SK-N-SH (cell line): ENCODE results near the gene IRAK4. TPM values are rescaled to one million over a fixed set of nuclear protein-coding genes. Genes with fewer than 3 reads are reported as not detected.

Experiments
- CTCF ChIA-PET: fragments of 300-600, 350-600 bp; formaldehyde crosslinking; extraction: SDS; loops from one replicate; lab custom pipeline; 2021; lab: Yijun Ruan, JAX
- POLR2A ChIA-PET: fragments of 350-600 bp; sonication (Branson Sonifier 250); formaldehyde crosslinking; extraction: SDS; loops from one replicate; lab custom pipeline; 2020; ENCODE audit warnings: antibody characterized with exemption, inconsistent platforms; lab: Yijun Ruan, JAX
- DNase-seq: peaks from one replicate; pipeline ENCODE4 v3.0.0; 2012
- H2AFZ ChIP-seq: fragments of 200-600 bp; sonication (generic); 2 replicates; pipeline ENCODE4 v1.8.1; 2016; ENCODE audit warnings: antibody characterized with exemption, mild to moderate bottlenecking, low read depth
- H3F3A ChIP-seq: fragments of 200-600 bp; sonication (generic); replicated peaks from 2 replicates; pipeline ENCODE3; 2016; ENCODE audit warnings: antibody characterized with exemption, mild to moderate bottlenecking; ENCODE audit not compliant: insufficient read depth
- H3K27ac ChIP-seq, 2 experiments: fragments of 200-500 bp in 1 of 2; fragments of 200-600 bp in 1 of 2; sonication (Bioruptor generic) in 1 of 2; sonication (generic), shearing (Covaris generic) in 1 of 2; 2 replicates each; pipeline versions ENCODE4 v1.5.1 to v1.6.1; 2014 to 2016; ENCODE audit warnings: low read depth in 2 of 2, inconsistent platforms in 1 of 2, low read length in 1 of 2, mild to moderate bottlenecking in 1 of 2, mixed read lengths in 1 of 2
- H3K27me3 ChIP-seq: fragments of 200-600 bp; sonication (generic), shearing (Covaris generic); 2 replicates; pipeline ENCODE4 v1.6.1; 2016; ENCODE audit warnings: mixed run types; ENCODE audit not compliant: insufficient read depth
- H3K36me3 ChIP-seq, 2 experiments: fragments of 200-500 bp in 1 of 2; fragments of 200-600 bp in 1 of 2; sonication (Bioruptor generic) in 1 of 2; sonication (generic) in 1 of 2; replicated peaks in 1 of 2; 2 replicates each; pipeline versions ENCODE3 to v1.5.1; 2014 to 2016; ENCODE audit warnings: low read length in 1 of 2, mild to moderate bottlenecking in 1 of 2; ENCODE audit not compliant: insufficient read depth in 2 of 2, control insufficient read depth in 1 of 2
- H3K4me1 ChIP-seq, 2 experiments: fragments of 200-500 bp in 1 of 2; fragments of 200-600 bp in 1 of 2; sonication (Bioruptor generic) in 1 of 2; sonication (generic), shearing (Covaris generic) in 1 of 2; 2 replicates each; pipeline versions ENCODE4 v1.5.1 to v1.6.1; 2014 to 2016; ENCODE audit warnings: low read depth in 1 of 2, low read length in 1 of 2, mixed run types in 1 of 2; ENCODE audit not compliant: insufficient read depth in 2 of 2, control insufficient read depth in 1 of 2
- H3K4me2 ChIP-seq: fragments of 200-600 bp; sonication (generic), shearing (Covaris generic); 2 replicates; pipeline ENCODE4 v1.6.1; 2017; ENCODE audit warnings: mixed run types
- H3K4me3 ChIP-seq, 2 experiments: fragments of 200-500 bp in 1 of 2; fragments of 200-600 bp in 1 of 2; sonication (Bioruptor generic) in 1 of 2; sonication (generic), shearing (Covaris generic) in 1 of 2; 2 replicates each; pipeline versions ENCODE4 v1.5.1 to v1.8.1; 2014 to 2016; ENCODE audit warnings: low read depth in 2 of 2, inconsistent platforms in 1 of 2, low read length in 1 of 2, mild to moderate bottlenecking in 1 of 2, mixed read lengths in 1 of 2, moderate library complexity in 1 of 2
- H3K79me2 ChIP-seq: fragments of 200-600 bp; sonication (generic); 2 replicates; pipeline ENCODE4 v1.8.1; 2017; ENCODE audit warnings: mild to moderate bottlenecking; ENCODE audit not compliant: insufficient read depth
- H3K9ac ChIP-seq: fragments of 200-600 bp; sonication (generic); 2 replicates; pipeline ENCODE4 v1.6.1; 2017; ENCODE audit warnings: mixed run types
- H3K9me2 ChIP-seq: fragments of 200-600 bp; sonication (generic); 2 replicates; pipeline ENCODE4 v1.6.1; 2017; ENCODE audit warnings: mixed run types
- H3K9me3 ChIP-seq: fragments of 200-600 bp; sonication (generic); 2 replicates; pipeline ENCODE4 v1.6.1; 2017; ENCODE audit warnings: mixed run types, mild to moderate bottlenecking, moderate library complexity
- H4K20me1 ChIP-seq: fragments of 200-600 bp; sonication (generic); 2 replicates; pipeline ENCODE4 v1.6.1; 2017; ENCODE audit warnings: mild to moderate bottlenecking, mixed run types; ENCODE audit not compliant: insufficient read depth
- CHD2 ChIP-seq: fragments of 150-350 bp; IDR thresholded peaks from 2 replicates; pipeline ENCODE4 v1.6.1; 2018; ENCODE audit warnings: low read length; ENCODE audit not compliant: partially characterized antibody
- ELF1 ChIP-seq: IDR thresholded peaks from 2 replicates; pipeline ENCODE4 v1.4.0; 2012
- EP300 ChIP-seq, 2 experiments: IDR thresholded peaks; 2 replicates each; pipeline versions ENCODE4 v1.4.0 to v1.6.1; 2012; ENCODE audit warnings: borderline replicate concordance in 1 of 2, low read depth in 1 of 2, low read length in 1 of 2
- FOSL2 ChIP-seq: IDR thresholded peaks from 2 replicates; pipeline ENCODE4 v1.4.0; 2012; ENCODE audit warnings: low read depth, mild to moderate bottlenecking, moderate library complexity, borderline replicate concordance
- FOXJ3 ChIP-seq: sonication (generic); formaldehyde crosslinking; IDR thresholded peaks from 2 replicates; pipeline ENCODE4 v1.5.1; 2020; ENCODE audit warnings: mild to moderate bottlenecking, missing genetic modification reagents
- GABPA ChIP-seq: IDR thresholded peaks from 2 replicates; pipeline ENCODE4 v1.4.0; 2012; ENCODE audit warnings: low read depth, mild to moderate bottlenecking
- GATA2 ChIP-seq: sonication (generic); formaldehyde crosslinking; IDR thresholded peaks from 2 replicates; pipeline ENCODE4 v1.5.0; 2020; ENCODE audit warnings: mild to moderate bottlenecking, missing genetic modification reagents
- IRF3 ChIP-seq: fragments of 150-350 bp; IDR thresholded peaks from 2 replicates; pipeline ENCODE4 v1.6.1; 2016; ENCODE audit warnings: mild to moderate bottlenecking, low read depth, low read length
- JUND ChIP-seq: IDR thresholded peaks from 2 replicates; pipeline ENCODE4 v1.4.0; 2012
- NFIC ChIP-seq: IDR thresholded peaks from 2 replicates; pipeline ENCODE4 v1.4.0; 2012; ENCODE audit warnings: borderline replicate concordance
- NRF1 ChIP-seq: IDR thresholded peaks from 2 replicates; pipeline ENCODE4 v1.6.1; 2012; ENCODE audit warnings: low read depth, mild to moderate bottlenecking, low read length
- PBX3 ChIP-seq: IDR thresholded peaks from 2 replicates; pipeline ENCODE4; 2012
- RCOR1 ChIP-seq: fragments of 150-350 bp; IDR thresholded peaks from 2 replicates; pipeline ENCODE4 v1.6.1; 2017; ENCODE audit warnings: antibody characterized with exemption, low read length
- RXRA ChIP-seq: IDR thresholded peaks from 2 replicates; pipeline ENCODE4 v1.4.0; 2012; ENCODE audit warnings: low read depth, mild to moderate bottlenecking, borderline replicate concordance
- SMC3 ChIP-seq: IDR thresholded peaks from 2 replicates; pipeline ENCODE4 v1.6.1; 2012; ENCODE audit warnings: low read depth, low read length, improper control_type of control experiment
- TAF1 ChIP-seq: IDR thresholded peaks from 2 replicates; pipeline ENCODE4 v1.6.1; 2012; ENCODE audit warnings: low read depth, mild to moderate bottlenecking, low read length, moderate library complexity, borderline replicate concordance
- TCF12 ChIP-seq: IDR thresholded peaks from 2 replicates; pipeline ENCODE4 v1.4.0; 2012
- TEAD4 ChIP-seq: IDR thresholded peaks from 2 replicates; pipeline ENCODE4 v1.4.0; 2012; ENCODE audit warnings: mild to moderate bottlenecking, borderline replicate concordance; ENCODE audit not compliant: insufficient read depth
- YY1 ChIP-seq: IDR thresholded peaks from 2 replicates; pipeline ENCODE4 v1.4.0; 2012; ENCODE audit warnings: low read depth, mild to moderate bottlenecking
- ZBTB33 ChIP-seq: IDR thresholded peaks from 2 replicates; pipeline ENCODE4 v1.4.0; 2012; ENCODE audit warnings: low read depth, borderline replicate concordance
- WGBS: methylation state at CpG from one replicate; pipeline ENCODE4 v1.1.6; 2017; ENCODE audit warnings: low lambda C conversion rate; 5-methylcytosine and 5-hydroxymethylcytosine counted together
- polyA plus RNA-seq, 3 experiments: library from polyadenylated mRNA; depleted of rRNA; stranded (reverse); fragments of >200 nt; gene quantifications; 2 replicates each; pipeline ENCODE4 v1.2.3, GENCODE V29; 2012
- TF ChIP-seq, protein P1 (sequence below): fragments of 150-350 bp; IDR thresholded peaks from 2 replicates; pipeline ENCODE4 v1.6.1; 2017; ENCODE audit warnings: antibody characterized with exemption, low read length, low read depth, borderline replicate concordance
- TF ChIP-seq, protein P2 (sequence below): IDR thresholded peaks from 2 replicates; pipeline ENCODE4 v1.4.0; 2012; ENCODE audit warnings: low read depth, borderline replicate concordance

IRAK4 gene
- polyA plus RNA-seq, 1 of the 3 experiments (the other 2 are of a cell fraction): 5.1 TPM

DNA sequence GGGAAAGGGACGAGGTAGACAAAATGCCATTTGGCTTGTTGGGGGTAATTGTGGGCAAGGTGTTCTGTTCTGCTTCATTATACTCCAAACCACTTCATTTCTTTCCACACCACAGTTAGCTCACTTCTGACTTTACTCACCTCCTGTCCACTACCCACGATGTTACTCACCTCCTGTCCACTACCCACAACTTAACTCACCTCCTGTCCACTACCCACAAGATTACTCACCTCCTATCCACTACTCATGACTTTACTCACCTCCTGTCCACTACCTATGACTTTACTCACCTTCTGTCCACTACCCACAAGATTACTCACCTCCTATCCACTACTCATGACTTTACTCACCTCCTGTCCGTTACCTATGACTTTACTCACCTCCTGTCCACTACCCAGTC, 57.4 kb downstream of the IRAK4 start (continued):
- TF ChIP-seq, protein P1, sequence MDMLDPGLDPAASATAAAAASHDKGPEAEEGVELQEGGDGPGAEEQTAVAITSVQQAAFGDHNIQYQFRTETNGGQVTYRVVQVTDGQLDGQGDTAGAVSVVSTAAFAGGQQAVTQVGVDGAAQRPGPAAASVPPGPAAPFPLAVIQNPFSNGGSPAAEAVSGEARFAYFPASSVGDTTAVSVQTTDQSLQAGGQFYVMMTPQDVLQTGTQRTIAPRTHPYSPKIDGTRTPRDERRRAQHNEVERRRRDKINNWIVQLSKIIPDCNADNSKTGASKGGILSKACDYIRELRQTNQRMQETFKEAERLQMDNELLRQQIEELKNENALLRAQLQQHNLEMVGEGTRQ: no peak
- TF ChIP-seq NFIC (no peak), TEAD4 (no peak)

DNA sequence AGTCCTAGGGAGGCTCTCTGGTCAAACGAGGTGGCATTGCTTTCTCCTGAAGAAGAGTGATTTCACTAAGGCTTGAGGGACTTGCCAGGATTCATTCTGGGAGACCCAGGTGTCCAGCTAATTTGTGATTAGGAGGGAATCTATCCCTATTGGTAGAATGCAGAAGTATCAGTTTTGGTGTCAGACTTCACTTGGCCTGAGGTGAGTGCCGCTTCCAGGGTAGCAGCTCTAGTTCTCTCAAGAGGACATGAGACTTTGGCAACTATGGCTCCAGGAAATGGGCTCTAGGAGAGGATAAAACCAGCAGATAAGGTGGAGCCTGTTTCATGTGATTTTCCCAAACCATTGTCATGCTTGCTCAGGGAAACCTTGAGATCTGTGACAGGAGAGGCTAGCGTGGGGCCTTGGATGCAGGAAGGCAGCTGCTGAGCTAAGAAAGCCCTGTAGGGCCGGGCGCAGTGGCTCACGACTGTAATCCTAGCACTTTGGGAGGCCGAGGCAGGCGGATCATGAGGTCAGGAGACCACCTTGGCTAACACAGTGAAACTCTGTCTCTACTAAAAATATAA, 65.5 kb downstream of the IRAK4 start:
- Histone ChIP-seq H3K9ac (no peak overlapping the region), H3K4me3 (no peak overlapping the region), H3K27me3 (no peaks in the 10 kb centered on the region; the same call in 1 of the 2 replicates), H3K27ac (no peak overlapping the region), H3K4me2 (no peak overlapping the region), H2AFZ (no peak overlapping the region), H3K9me3 (no peaks in the 10 kb centered on the region), H3K79me2 (no peaks in the 10 kb centered on the region), H3K9me2 (no peaks in the 10 kb centered on the region), H4K20me1 (no peaks in the 10 kb centered on the region), H3K36me3 (no peaks in the 10 kb centered on the region), H3F3A (no peaks in the 10 kb centered on the region), H3K4me1 (no peaks in the 10 kb centered on the region)
- WGBS: 77% methylated on average over 8 of the region's 8 CpGs
- TF ChIP-seq FOXJ3 (CRISPR knock-in tag) (no peak), RCOR1 (no peak), TAF1 (no peak), CHD2 (no peak), YY1 (no peak), TCF12 (no peak), GATA2 (CRISPR knock-in tag) (no peak), GABPA (no peak), JUND (no peak), EP300 (IDR thresholded peaks at IDR 0.05; ENCODE audit: borderline replicate concordance in 1 of 2, low read depth in 1 of 2, low read length in 1 of 2) (no peak), RXRA (no peak), ZBTB33 (no peak), IRF3 (no peak), NRF1 (no peak), FOSL2 (no peak), PBX3 (no peak), NFIC (no peak), ELF1 (no peak), SMC3 (no peak)
- TF ChIP-seq, protein P2, sequence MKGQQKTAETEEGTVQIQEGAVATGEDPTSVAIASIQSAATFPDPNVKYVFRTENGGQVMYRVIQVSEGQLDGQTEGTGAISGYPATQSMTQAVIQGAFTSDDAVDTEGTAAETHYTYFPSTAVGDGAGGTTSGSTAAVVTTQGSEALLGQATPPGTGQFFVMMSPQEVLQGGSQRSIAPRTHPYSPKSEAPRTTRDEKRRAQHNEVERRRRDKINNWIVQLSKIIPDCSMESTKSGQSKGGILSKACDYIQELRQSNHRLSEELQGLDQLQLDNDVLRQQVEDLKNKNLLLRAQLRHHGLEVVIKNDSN: no peak
- POLR2A ChIA-PET: interaction anchor here (1.0 kb wide), 1 partner anchor 38 kb away, joined by 3 read pairs; no protein-coding TSS in a partner anchor
- CTCF ChIA-PET: interaction anchor here (1.0 to 2.0 kb wide), 2 partner anchors 10 to 58 kb away, joined by 3 to 5 read pairs; no protein-coding TSS in a partner anchor
- no peak for DNase-seq
